ENCODE results near the gene CLEC5A. TPM values are rescaled to one million over a fixed set of nuclear protein-coding genes. Genes with fewer than 3 reads are reported as not detected.

Gene CLEC5A
- total RNA-seq, 1 donor from 2014 or later = not detected

GRCh38 chr7:141944811-141945210, 2.0 kb downstream of the CLEC5A start:
- no peak overlapping the region for H3K27ac Mint-ChIP-seq (ENCODE audit: unreplicated experiment)

DNA sequence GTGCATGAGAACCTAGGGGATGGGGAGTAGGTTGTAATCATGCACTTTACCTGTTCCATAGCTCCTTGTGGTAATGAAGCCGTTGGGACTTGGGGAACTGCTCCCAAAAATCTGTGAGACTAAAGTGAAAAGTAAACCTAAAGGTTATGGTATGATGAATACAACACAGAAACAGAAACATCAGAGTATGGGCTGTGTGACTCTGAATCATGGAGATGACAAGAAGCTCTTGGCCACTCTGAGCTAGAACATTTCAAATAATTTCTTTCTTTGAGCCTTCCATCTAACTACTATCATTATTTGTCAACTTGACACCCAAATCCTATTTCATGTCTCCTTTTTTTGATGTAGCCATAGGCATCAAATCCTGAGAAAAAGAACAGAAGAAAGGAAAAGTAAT, 2.9 kb downstream of the CLEC5A start:
- no peak overlapping the region for H3K9ac ChIP-seq (ENCODE audit: low read length)
- FAIRE-seq (no peak), DNase-seq (ENCODE audit: low read depth) (no peak)
- Mint-ChIP-seq H3K27me3 (ENCODE audit: low read depth, unreplicated experiment) (no peaks in the 10 kb centered on the region), H3K9me3 (ENCODE audit: unreplicated experiment) (peaks cover 4% of the 10 kb centered on the region), H3K4me3 (ENCODE audit: unreplicated experiment) (no peak overlapping the region), H3K27ac (ENCODE audit: unreplicated experiment) (no peak overlapping the region), H3K36me3 (ENCODE audit: low read depth, unreplicated experiment) (no peaks in the 10 kb centered on the region), H3K4me1 (ENCODE audit: low read depth, unreplicated experiment) (peaks cover 9% of the 10 kb centered on the region)
- H3K4me2 ChIP-seq (ENCODE audit: low read length) = no peak overlapping the region
- H3K4me3 ChIP-seq (ENCODE audit: insufficient read depth, low read depth, low read length) = no peak overlapping the region
- H3K9me3 ChIP-seq (ENCODE audit: insufficient read depth, low read depth, low read length) = no peaks in the 10 kb centered on the region
- no peaks in the 10 kb centered on the region for H4K20me1 ChIP-seq (ENCODE audit: insufficient read depth, low read length)
- no peaks in the 10 kb centered on the region for H3K36me3 ChIP-seq (ENCODE audit: insufficient read depth, low read length)
- no peak overlapping the region for H3K27ac ChIP-seq (ENCODE audit: low read depth, low read length)
- TF ChIP-seq EZH2 (IDR thresholded peaks at IDR 0.05; ENCODE audit: insufficient read depth, low read length) (no peak), CTCF (IDR thresholded peaks at IDR 0.05; ENCODE audit: insufficient read depth, low read depth, low read length) (no peak)
- no peaks in the 10 kb centered on the region for H3K79me2 ChIP-seq (ENCODE audit: insufficient read depth, low read length)
- H2AFZ ChIP-seq (ENCODE audit: low read depth, low read length) = no peak overlapping the region
- H3K27me3 ChIP-seq (ENCODE audit: insufficient read depth, low read length) = no peaks in the 10 kb centered on the region
- H3K4me1 ChIP-seq (ENCODE audit: insufficient read depth, low read length) = no peaks in the 10 kb centered on the region

More at GRCh38 chr7:141944811-141945210, 2.0 kb downstream of the CLEC5A start:
- FAIRE-seq (no peak), DNase-seq (ENCODE audit: low read depth) (no peak)
- Histone ChIP-seq H3K27me3 (ENCODE audit: insufficient read depth, low read length) (no peaks in the 10 kb centered on the region), H3K4me1 (ENCODE audit: insufficient read depth, low read length) (no peaks in the 10 kb centered on the region), H2AFZ (ENCODE audit: low read depth, low read length) (no peak overlapping the region), H3K79me2 (ENCODE audit: insufficient read depth, low read length) (no peaks in the 10 kb centered on the region), H3K9me3 (ENCODE audit: insufficient read depth, low read depth, low read length) (no peaks in the 10 kb centered on the region), H3K36me3 (ENCODE audit: insufficient read depth, low read length) (no peaks in the 10 kb centered on the region), H4K20me1 (ENCODE audit: insufficient read depth, low read length) (no peaks in the 10 kb centered on the region), H3K9ac (ENCODE audit: low read length) (no peak overlapping the region), H3K4me2 (ENCODE audit: low read length) (no peak overlapping the region), H3K4me3 (ENCODE audit: insufficient read depth, low read depth, low read length) (no peak overlapping the region), H3K27ac (ENCODE audit: low read depth, low read length) (no peak overlapping the region)
- Mint-ChIP-seq H3K4me3 (ENCODE audit: unreplicated experiment) (no peak overlapping the region), H3K36me3 (ENCODE audit: low read depth, unreplicated experiment) (no peaks in the 10 kb centered on the region), H3K27me3 (ENCODE audit: low read depth, unreplicated experiment) (no peaks in the 10 kb centered on the region), H3K4me1 (ENCODE audit: low read depth, unreplicated experiment) (peaks cover 9% of the 10 kb centered on the region), H3K9me3 (ENCODE audit: unreplicated experiment) (peaks cover 4% of the 10 kb centered on the region)
- TF ChIP-seq CTCF (IDR thresholded peaks at IDR 0.05; ENCODE audit: insufficient read depth, low read depth, low read length) (no peak), EZH2 (IDR thresholded peaks at IDR 0.05; ENCODE audit: insufficient read depth, low read length) (no peak)

DNA sequence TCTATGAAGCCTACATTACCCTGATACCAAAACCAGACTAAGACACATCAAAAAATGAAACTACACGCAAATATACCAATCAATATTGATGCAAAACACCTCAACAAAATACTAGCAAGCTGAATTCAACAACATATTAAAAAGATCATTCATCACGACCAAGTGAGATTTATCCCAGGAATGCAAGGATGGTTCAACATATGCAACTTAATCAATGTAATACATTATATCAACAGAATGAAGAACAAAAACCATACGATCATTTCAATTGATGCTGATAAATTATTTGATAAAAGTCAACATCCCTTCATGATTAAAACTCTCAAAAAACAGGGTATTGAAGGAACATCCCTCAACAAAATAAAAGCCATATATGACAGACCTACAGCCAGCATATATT, 5.7 kb downstream of the CLEC5A start:
- DNase-seq (ENCODE audit: low read depth) (no peak), FAIRE-seq (no peak)
- Histone ChIP-seq H4K20me1 (ENCODE audit: insufficient read depth, low read length) (no peaks in the 10 kb centered on the region), H3K27me3 (ENCODE audit: insufficient read depth, low read length) (no peaks in the 10 kb centered on the region), H3K4me1 (ENCODE audit: insufficient read depth, low read length) (no peaks in the 10 kb centered on the region), H3K4me2 (ENCODE audit: low read length) (no peak overlapping the region), H3K27ac (ENCODE audit: low read depth, low read length) (no peak overlapping the region), H3K79me2 (ENCODE audit: insufficient read depth, low read length) (no peaks in the 10 kb centered on the region), H3K36me3 (ENCODE audit: insufficient read depth, low read length) (no peaks in the 10 kb centered on the region), H3K4me3 (ENCODE audit: insufficient read depth, low read depth, low read length) (no peak overlapping the region), H3K9me3 (ENCODE audit: insufficient read depth, low read depth, low read length) (no peaks in the 10 kb centered on the region), H3K9ac (ENCODE audit: low read length) (no peak overlapping the region), H2AFZ (ENCODE audit: low read depth, low read length) (no peak overlapping the region)
- Mint-ChIP-seq H3K36me3 (ENCODE audit: low read depth, unreplicated experiment) (no peaks in the 10 kb centered on the region), H3K27me3 (ENCODE audit: low read depth, unreplicated experiment) (no peaks in the 10 kb centered on the region), H3K9me3 (ENCODE audit: unreplicated experiment) (peaks cover 4% of the 10 kb centered on the region), H3K4me1 (ENCODE audit: low read depth, unreplicated experiment) (peaks cover 11% of the 10 kb centered on the region), H3K4me3 (ENCODE audit: unreplicated experiment) (no peak overlapping the region), H3K27ac (ENCODE audit: unreplicated experiment) (no peak overlapping the region)
- no peak for TF ChIP-seq CTCF (IDR thresholded peaks at IDR 0.05; ENCODE audit: insufficient read depth, low read depth, low read length)
- no peak for TF ChIP-seq EZH2 (IDR thresholded peaks at IDR 0.05; ENCODE audit: insufficient read depth, low read length)

Data from astrocyte (in vitro differentiated cells and primary cell).